Fibroblast of lung (primary cell): ENCODE results near the gene RPL10. TPM values are rescaled to one million over a fixed set of nuclear protein-coding genes. Genes with fewer than 3 reads are reported as not detected.

Experiments used
- DNase-seq, 2 donors: peaks; one replicate each; pipeline versions ENCODE4 v3.0.0 to v3.0.0-alpha.2; 2010; ENCODE audit warnings: low read depth in 2 of 2
- H2AFZ ChIP-seq: 2 replicates; pipeline ENCODE4 v1.5.1; 2012; ENCODE audit warnings: low read length, control low read depth, inconsistent platforms
- H3K27ac ChIP-seq: 2 replicates; pipeline ENCODE4 v1.5.1; 2011; ENCODE audit warnings: low read length, control low read depth; ENCODE audit not compliant: insufficient read depth
- H3K27me3 ChIP-seq: 2 replicates; pipeline ENCODE4 v1.5.1; 2011; ENCODE audit warnings: mild to moderate bottlenecking, low read length; ENCODE audit not compliant: control insufficient read depth, insufficient read depth
- H3K36me3 ChIP-seq: 2 replicates; pipeline ENCODE4 v1.5.1; 2011; ENCODE audit warnings: low read length; ENCODE audit not compliant: control insufficient read depth, insufficient read depth
- H3K4me1 ChIP-seq: 2 replicates; pipeline ENCODE4 v1.5.1; 2011; ENCODE audit warnings: low read length; ENCODE audit not compliant: control insufficient read depth, insufficient read depth; ENCODE audit errors: extremely low read depth
- H3K4me2 ChIP-seq: 2 replicates; pipeline ENCODE4 v1.5.1; 2011; ENCODE audit warnings: low read length, control low read depth; ENCODE audit not compliant: insufficient read depth; ENCODE audit errors: extremely low read depth
- H3K4me3 ChIP-seq, 4 experiments: fragments of 200-600 bp in 1 of 4; sonication (generic) in 1 of 4; replicated peaks in 1 of 4; 2 replicates each; pipeline ENCODE4 v1.5.1; 2011 to 2016; ENCODE audit warnings: low read length in 4 of 4, low read depth in 3 of 4, mild to moderate bottlenecking in 3 of 4, control low read depth in 2 of 4, inconsistent platforms in 1 of 4, mixed read lengths in 1 of 4; ENCODE audit not compliant: insufficient read depth in 1 of 4; ENCODE audit errors: control extremely low read depth in 1 of 4
- H3K79me2 ChIP-seq: 2 replicates; pipeline ENCODE4 v1.5.1; 2012; ENCODE audit warnings: mild to moderate bottlenecking, low read length, inconsistent platforms; ENCODE audit not compliant: control insufficient read depth, insufficient read depth
- H3K9ac ChIP-seq: 2 replicates; pipeline ENCODE4 v1.5.1; 2011; ENCODE audit warnings: mild to moderate bottlenecking, low read length, control low read depth; ENCODE audit not compliant: insufficient read depth
- H3K9me3 ChIP-seq: 2 replicates; pipeline ENCODE4 v1.5.1; 2012; ENCODE audit warnings: low read depth, low read length; ENCODE audit not compliant: control insufficient read depth, insufficient read depth
- H4K20me1 ChIP-seq: 2 replicates; pipeline ENCODE4 v1.5.1; 2011; ENCODE audit warnings: low read length; ENCODE audit not compliant: control insufficient read depth, insufficient read depth; ENCODE audit errors: extremely low read depth
- CTCF ChIP-seq, 2 donors: IDR thresholded peaks in 1 of 2; conservative IDR thresholded peaks in 1 of 2; 1 replicate in 1 of 2; 2 replicates in 1 of 2; pipeline ENCODE4 v1.5.1; 2011 to 2012; ENCODE audit warnings: low read length in 2 of 2, control low read depth in 1 of 2, inconsistent platforms in 1 of 2, low read depth in 1 of 2, mild to moderate bottlenecking in 1 of 2
- EZH2 ChIP-seq: IDR thresholded peaks from 2 replicates; pipeline ENCODE4 v1.5.1; 2012; ENCODE audit warnings: low read length, control low read depth, mild to moderate bottlenecking; ENCODE audit errors: missing control alignments
- polyA plus RNA-seq, 2 donors: library from polyadenylated mRNA; depleted of rRNA in 1 of 2; stranded (reverse) in 1 of 2; unstranded in 1 of 2; fragments of >200 nt; gene quantifications; 2 replicates each; pipeline ENCODE4 v1.2.1, GENCODE V29; 2011 to 2012; ENCODE audit warnings: missing spikeins in 1 of 2
- total RNA-seq: library from RNA; depleted of rRNA; stranded (reverse); fragments of >200 nt; gene quantifications from 2 replicates; pipeline ENCODE4 v1.2.1, GENCODE V29; 2014

The RPL10 gene
- total and polyA plus RNA-seq, 2 donors (not counting 1 experiment from before 2014, with no cell fraction given) = 2,319 to 4,527 TPM

- Histone ChIP-seq H3K4me1 (no peaks in the 10 kb centered on the region), H3K27ac (no peak overlapping the region)
These were observed 32.3 kb downstream of the RPL10 start for GRCh38 chrX:154430479-154430878.

GRCh38 chrX:154430916-154431315, 32.7 kb downstream of the RPL10 start:
- TF ChIP-seq EZH2 (no peak), CTCF (conservative IDR thresholded peaks at IDR 0.05 in 1 of 2, IDR thresholded peaks at IDR 0.05 in 1 of 2; ENCODE audit: low read depth in 1 of 2, low read length in 2 of 2) (no peak)
- Histone ChIP-seq H3K9ac (no peak overlapping the region), H3K9me3 (no peaks in the 10 kb centered on the region), H2AFZ (no peak overlapping the region), H3K27me3 (no peaks in the 10 kb centered on the region), H3K27ac (no peak overlapping the region), H3K4me1 (no peaks in the 10 kb centered on the region), H3K36me3 (peaks cover 5% of the 10 kb centered on the region), H3K79me2 (peaks cover 14% of the 10 kb centered on the region), H3K4me3 (no peak overlapping the region), H3K4me2 (no peak overlapping the region), H4K20me1 (no peaks in the 10 kb centered on the region)
- DNase-seq = no peak

More at GRCh38 chrX:154430479-154430878, 32.3 kb downstream of the RPL10 start:
- Histone ChIP-seq H3K9ac (no peak overlapping the region), H2AFZ (no peak overlapping the region), H3K36me3 (peaks cover 3% of the 10 kb centered on the region), H3K79me2 (peaks cover 14% of the 10 kb centered on the region), H3K4me3 (no peak overlapping the region), H3K9me3 (no peaks in the 10 kb centered on the region), H3K4me2 (no peak overlapping the region), H3K27me3 (no peaks in the 10 kb centered on the region), H4K20me1 (no peaks in the 10 kb centered on the region)
- DNase-seq = no peak
- TF ChIP-seq CTCF (conservative IDR thresholded peaks at IDR 0.05 in 1 of 2, IDR thresholded peaks at IDR 0.05 in 1 of 2; ENCODE audit: low read depth in 1 of 2, low read length in 2 of 2) (no peak), EZH2 (no peak)

GRCh38 chrX:154431341-154431740, 33.2 kb downstream of the RPL10 start:
- Histone ChIP-seq H3K4me1 (no peaks in the 10 kb centered on the region), H3K4me3 (no peak overlapping the region), H2AFZ (no peak overlapping the region), H3K27ac (no peak overlapping the region), H3K9me3 (no peaks in the 10 kb centered on the region), H3K27me3 (no peaks in the 10 kb centered on the region), H3K4me2 (no peak overlapping the region), H4K20me1 (no peaks in the 10 kb centered on the region), H3K36me3 (peaks cover 5% of the 10 kb centered on the region), H3K9ac (no peak overlapping the region), H3K79me2 (peaks cover 14% of the 10 kb centered on the region)
- DNase-seq = no peak
- TF ChIP-seq CTCF (conservative IDR thresholded peaks at IDR 0.05 in 1 of 2, IDR thresholded peaks at IDR 0.05 in 1 of 2; ENCODE audit: low read depth in 1 of 2, low read length in 2 of 2) (no peak), EZH2 (no peak)
